GM12878 (cell line): ENCODE data around the gene SPTA1. TPM values are rescaled to one million over a fixed set of nuclear protein-coding genes. Genes with fewer than 3 reads are reported as not detected.
A peak's percentile ranks its signal among the peaks of the same experiment; 100 is the strongest.

Source experiments
- ATAC-seq: fragments of 200-7000 bp; cut with Tn5 transposase; 3 replicates; pipeline ENCODE4 v1.9.1; 2020; ENCODE audit warnings: mild to moderate bottlenecking, moderate library complexity
- BruUV-seq: library from RNA; stranded (reverse); fragments of 400-500 nt; replicated peaks from 2 replicates; lab custom pipeline; 2021; lab: Mats Ljungman, UMichigan
- CTCF ChIA-PET: fragments of 300-600 bp; sonication (Branson Sonifier 250); formaldehyde crosslinking; extraction: SDS; loops from one replicate; lab custom pipeline; 2021; ENCODE audit warnings: inconsistent platforms; lab: Yijun Ruan, JAX
- POLR2A ChIA-PET: fragments of 350-600 bp; formaldehyde crosslinking; extraction: SDS; loops from one replicate; lab custom pipeline; 2021; ENCODE audit warnings: inconsistent platforms; lab: Charles Lee
- RAD21 ChIA-PET: fragments of 300-600 bp; sonication (Branson Sonifier 250); formaldehyde crosslinking; loops from one replicate; lab custom pipeline; 2023; ENCODE audit warnings: antibody characterized with exemption; ENCODE audit not compliant: unreplicated experiment; lab: Charles Lee
- SMC1A ChIA-PET: fragments of 300-600 bp; sonication (Branson Sonifier 250); formaldehyde crosslinking; loops from one replicate; lab custom pipeline; 2023; ENCODE audit not compliant: unreplicated experiment, uncharacterized antibody; lab: Charles Lee
- DNase-seq: peaks from one replicate; pipeline ENCODE4 v3.0.0-alpha.2; 2011; ENCODE audit warnings: low read depth, low spot score
- FAIRE-seq: peaks from 3 replicates; lab custom pipeline; 2011; peaks lifted over from hg19 to GRCh38; lab: Jason Lieb, UNC
- H2AFZ ChIP-seq: 2 replicates; pipeline ENCODE4 v1.6.0; 2011; ENCODE audit warnings: low read depth, low read length, control low read depth; ENCODE audit not compliant: control insufficient read depth
- H3K27ac ChIP-seq: 2 replicates; pipeline ENCODE4 v1.5.1; 2011; ENCODE audit warnings: control low read depth; ENCODE audit not compliant: control insufficient read depth, insufficient read depth
- H3K27me3 ChIP-seq, 2 experiments: replicated peaks in 1 of 2; 2 replicates each; pipeline versions ENCODE4 v1.6.0 to v1.6.1; 2011; ENCODE audit warnings: low read length in 1 of 2; ENCODE audit not compliant: control insufficient read depth in 2 of 2, insufficient read depth in 2 of 2
- H3K36me3 ChIP-seq, 2 experiments: 2 replicates each; pipeline ENCODE4 v1.5.1; 2011; ENCODE audit warnings: low read length in 1 of 2; ENCODE audit not compliant: control insufficient read depth in 2 of 2, insufficient read depth in 2 of 2
- H3K4me1 ChIP-seq: 2 replicates; pipeline ENCODE4 v1.6.1; 2011; ENCODE audit warnings: mild to moderate bottlenecking, low read length, moderate library complexity, mixed read lengths; ENCODE audit not compliant: control insufficient read depth, insufficient read depth
- H3K4me2 ChIP-seq: 2 replicates; pipeline ENCODE4 v1.6.0; 2011; ENCODE audit warnings: control low read depth; ENCODE audit not compliant: control insufficient read depth, insufficient read depth
- H3K4me3 ChIP-seq: fragments of 200-600 bp; sonication (generic); 2 replicates; pipeline ENCODE4 v1.5.1; 2016
- H3K79me2 ChIP-seq: 2 replicates; pipeline ENCODE4 v1.6.0; 2011; ENCODE audit warnings: low read length; ENCODE audit not compliant: control insufficient read depth, insufficient read depth
- H3K9ac ChIP-seq: 2 replicates; pipeline ENCODE4 v1.8.0; 2011; ENCODE audit warnings: low read length, control low read depth, mixed read lengths; ENCODE audit not compliant: control insufficient read depth, insufficient read depth
- H3K9me3 ChIP-seq: replicated peaks from 3 replicates; pipeline ENCODE4 v1.5.1; 2011; ENCODE audit warnings: mild to moderate bottlenecking, low read length; ENCODE audit not compliant: control insufficient read depth, insufficient read depth
- H4K20me1 ChIP-seq: 2 replicates; pipeline ENCODE4 v1.6.0; 2011; ENCODE audit not compliant: control insufficient read depth, insufficient read depth
- BRCA1 ChIP-seq: IDR thresholded peaks from 2 replicates; pipeline ENCODE4 v1.6.1; 2011; ENCODE audit warnings: low read depth, low read length, improper control_type of control experiment
- SP1 ChIP-seq: IDR thresholded peaks from one replicate; pipeline ENCODE4 v1.6.1; 2011; ENCODE audit warnings: low read depth, low read length
- SPI1 ChIP-seq: IDR thresholded peaks from 2 replicates; pipeline ENCODE4 v1.6.1; 2011; ENCODE audit warnings: low read depth, mild to moderate bottlenecking, low read length, moderate library complexity, borderline replicate concordance; ENCODE audit not compliant: insufficient read depth
- WGBS: methylation state at CpG from one replicate; pipeline ENCODE4 v1.1.6; 2016; ENCODE audit warnings: low lambda C conversion rate; ENCODE audit not compliant: insufficient replicate concordance, insufficient coverage; ENCODE audit errors: missing lambda C conversion rate; 5-methylcytosine and 5-hydroxymethylcytosine counted together
- in situ Hi-C: fragments of 300-500 bp; cut with MboI; formaldehyde crosslinking; loops from 9 replicates; pipeline ENCODE4 v1.14.3; 2018; ENCODE audit warnings: mixed read lengths
- intact Hi-C: fragments of 100-400 bp; cut with micrococcal nuclease; formaldehyde crosslinking; loops from one replicate; pipeline ENCODE4 v1.14.2; 2022; ENCODE audit not compliant: unreplicated experiment
- polyA plus RNA-seq, 11 experiments: library from polyadenylated mRNA; depleted of rRNA in 4 of 11; unstranded in 6 of 11; stranded (reverse) in 5 of 11; fragments of >200 nt; fragmentation: Nextera tagmentation in 4 of 11; fragmentation: Illumina TruSeq in 1 of 11; extraction: Ambion mirVana in 4 of 11; extraction: Trizol in 1 of 11; gene quantifications; 1 replicate in 1 of 11; 2 replicates in 10 of 11; pipeline versions ENCODE4 v1.2.1 to v1.2.3, GENCODE V29; 2011 to 2016; ENCODE audit warnings: inconsistent platforms in 2 of 11, missing spikeins in 2 of 11, low read depth in 1 of 11
- total RNA-seq, 4 experiments: library from RNA; depleted of rRNA in 3 of 4; stranded (reverse); fragments of >200 nt in 3 of 4; fragmentation: Illumina TruSeq in 1 of 4; extraction: Trizol in 1 of 4; gene quantifications; 2 replicates each; pipeline versions ENCODE4 v1.2.1 to v1.2.3, GENCODE V29; 2013 to 2021
- TF ChIP-seq, protein P1 (sequence below): fragments of 450-650 bp; formaldehyde crosslinking; IDR thresholded peaks from 2 replicates; pipeline ENCODE4 v1.5.0; 2022; ENCODE audit warnings: mild to moderate bottlenecking, missing genetic modification characterization

Gene SPTA1
- total and polyA plus RNA-seq, 10 of the 15 experiments (the other 5 are each of a cell fraction or from before 2014, with no cell fraction given) = under 0.01 to 0.21 (median 0.12) TPM; not detected in 5

DNA sequence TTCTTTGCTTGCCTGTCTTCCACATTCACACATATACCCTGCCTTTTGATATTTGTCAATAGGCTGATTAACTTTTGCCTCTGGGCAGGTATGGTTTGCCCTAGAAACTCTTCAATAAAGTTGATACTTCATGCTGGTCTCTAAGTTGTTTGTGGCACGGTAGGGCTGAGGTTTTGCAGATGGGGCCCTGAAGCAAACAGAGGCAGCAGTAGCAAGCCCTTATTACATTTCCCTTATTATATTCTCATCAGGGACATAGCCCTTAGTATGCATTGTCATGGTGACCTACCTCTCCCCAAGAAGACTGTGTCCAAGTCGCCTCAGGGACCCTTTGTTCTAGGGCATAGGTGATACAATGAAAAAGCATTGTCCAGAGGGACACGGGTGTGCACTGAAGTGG is 116.0 kb downstream of the SPTA1 start, which contains the start of gene OR6P1 (continued):
- TF ChIP-seq, protein P1, sequence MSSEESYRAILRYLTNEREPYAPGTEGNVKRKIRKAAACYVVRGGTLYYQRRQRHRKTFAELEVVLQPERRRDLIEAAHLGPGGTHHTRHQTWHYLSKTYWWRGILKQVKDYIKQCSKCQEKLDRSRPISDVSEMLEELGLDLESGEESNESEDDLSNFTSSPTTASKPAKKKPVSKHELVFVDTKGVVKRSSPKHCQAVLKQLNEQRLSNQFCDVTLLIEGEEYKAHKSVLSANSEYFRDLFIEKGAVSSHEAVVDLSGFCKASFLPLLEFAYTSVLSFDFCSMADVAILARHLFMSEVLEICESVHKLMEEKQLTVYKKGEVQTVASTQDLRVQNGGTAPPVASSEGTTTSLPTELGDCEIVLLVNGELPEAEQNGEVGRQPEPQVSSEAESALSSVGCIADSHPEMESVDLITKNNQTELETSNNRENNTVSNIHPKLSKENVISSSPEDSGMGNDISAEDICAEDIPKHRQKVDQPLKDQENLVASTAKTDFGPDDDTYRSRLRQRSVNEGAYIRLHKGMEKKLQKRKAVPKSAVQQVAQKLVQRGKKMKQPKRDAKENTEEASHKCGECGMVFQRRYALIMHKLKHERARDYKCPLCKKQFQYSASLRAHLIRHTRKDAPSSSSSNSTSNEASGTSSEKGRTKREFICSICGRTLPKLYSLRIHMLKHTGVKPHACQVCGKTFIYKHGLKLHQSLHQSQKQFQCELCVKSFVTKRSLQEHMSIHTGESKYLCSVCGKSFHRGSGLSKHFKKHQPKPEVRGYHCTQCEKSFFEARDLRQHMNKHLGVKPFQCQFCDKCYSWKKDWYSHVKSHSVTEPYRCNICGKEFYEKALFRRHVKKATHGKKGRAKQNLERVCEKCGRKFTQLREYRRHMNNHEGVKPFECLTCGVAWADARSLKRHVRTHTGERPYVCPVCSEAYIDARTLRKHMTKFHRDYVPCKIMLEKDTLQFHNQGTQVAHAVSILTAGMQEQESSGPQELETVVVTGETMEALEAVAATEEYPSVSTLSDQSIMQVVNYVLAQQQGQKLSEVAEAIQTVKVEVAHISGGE (CRISPR knock-in tag) = no peak

DNA sequence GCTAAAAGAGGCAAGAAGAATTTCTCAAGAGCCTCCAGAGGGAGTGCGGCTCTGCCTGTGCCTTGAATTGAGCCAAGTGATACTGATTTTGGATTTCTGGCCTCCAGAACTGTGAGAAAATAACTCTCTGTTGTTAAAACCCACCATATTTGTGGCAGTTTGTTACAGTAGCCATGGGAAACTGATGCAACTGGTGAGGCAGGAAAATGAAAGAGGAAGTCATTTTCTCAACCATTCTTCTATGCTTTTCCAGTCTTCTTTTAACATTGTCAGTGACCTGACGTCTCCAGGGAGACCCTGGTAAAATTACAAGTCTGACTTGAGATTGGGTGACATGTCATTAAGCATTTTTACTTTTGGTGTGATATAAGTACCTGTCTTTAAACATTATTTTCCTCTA is 121.9 kb downstream of the SPTA1 start:
- no peak overlapping the region for H3K4me3 ChIP-seq

More for the DNA sequence above, 121.9 kb downstream of the SPTA1 start:
- no peaks in the 10 kb centered on the region for H3K79me2 ChIP-seq
- no peaks in the 10 kb centered on the region for H3K4me1 ChIP-seq
- H4K20me1 ChIP-seq = no peaks in the 10 kb centered on the region
- no peak for ATAC-seq
- no peaks in the 10 kb centered on the region for H3K9me3 ChIP-seq
- no peak for TF ChIP-seq SP1
- TF ChIP-seq BRCA1 = no peak
- peak; percentile 16; the same call in 1 of the 2 replicates for TF ChIP-seq SPI1
- no peaks in the 10 kb centered on the region for H3K36me3 ChIP-seq
- FAIRE-seq = no peak
- ChIA-PET CTCF (no interaction called here), RAD21 (no interaction called here), SMC1A (no interaction called here), POLR2A (no interaction called here)
- in situ Hi-C loops = no loop called here
- no peak for DNase-seq
- intact Hi-C loops = no loop called here
- H3K27me3 ChIP-seq = no peaks in the 10 kb centered on the region
- 47% methylated on average over 2 of the region's 2 CpGs for WGBS
- H3K4me2 ChIP-seq = no peak overlapping the region
- H3K27ac ChIP-seq = no peak overlapping the region
- no TSS peak for BruUV-seq
- no peak overlapping the region for H3K9ac ChIP-seq
- H2AFZ ChIP-seq = no peak overlapping the region
